T-helper 2 cell treated with Interferon-gamma antibody and Interleukin-4, amounts not matched to agents 5 μg/mL and 100 μg/mL, for 36 hours (primary cell): ENCODE results near the gene DFFB.
A peak's percentile ranks its signal among the peaks of the same experiment; 100 is the strongest.

ENCODE experiments used
- DNase-seq: peaks from one replicate; pipeline ENCODE4 v3.0.0; 2021; ENCODE audit warnings: low spot score
- H3K27ac Mint-ChIP-seq: one replicate; pipeline ENCODE4 v1.8.0; 2021; ENCODE audit warnings: mild to moderate bottlenecking, mixed read lengths
- H3K27me3 Mint-ChIP-seq: one replicate; pipeline ENCODE4 v1.8.0; 2021; ENCODE audit warnings: low read depth, mixed read lengths
- H3K36me3 Mint-ChIP-seq: one replicate; pipeline ENCODE4 v1.8.0; 2021; ENCODE audit warnings: low read depth, mixed read lengths
- H3K4me1 Mint-ChIP-seq: one replicate; pipeline ENCODE4 v1.8.0; 2021; ENCODE audit warnings: low read depth, mixed read lengths
- H3K4me3 Mint-ChIP-seq: one replicate; pipeline ENCODE4 v1.8.0; 2022; ENCODE audit warnings: mild to moderate bottlenecking, moderate library complexity, mixed read lengths
- H3K9me3 Mint-ChIP-seq: one replicate; pipeline ENCODE4 v1.8.0; 2021; ENCODE audit warnings: mixed read lengths

The DFFB gene

DNA sequence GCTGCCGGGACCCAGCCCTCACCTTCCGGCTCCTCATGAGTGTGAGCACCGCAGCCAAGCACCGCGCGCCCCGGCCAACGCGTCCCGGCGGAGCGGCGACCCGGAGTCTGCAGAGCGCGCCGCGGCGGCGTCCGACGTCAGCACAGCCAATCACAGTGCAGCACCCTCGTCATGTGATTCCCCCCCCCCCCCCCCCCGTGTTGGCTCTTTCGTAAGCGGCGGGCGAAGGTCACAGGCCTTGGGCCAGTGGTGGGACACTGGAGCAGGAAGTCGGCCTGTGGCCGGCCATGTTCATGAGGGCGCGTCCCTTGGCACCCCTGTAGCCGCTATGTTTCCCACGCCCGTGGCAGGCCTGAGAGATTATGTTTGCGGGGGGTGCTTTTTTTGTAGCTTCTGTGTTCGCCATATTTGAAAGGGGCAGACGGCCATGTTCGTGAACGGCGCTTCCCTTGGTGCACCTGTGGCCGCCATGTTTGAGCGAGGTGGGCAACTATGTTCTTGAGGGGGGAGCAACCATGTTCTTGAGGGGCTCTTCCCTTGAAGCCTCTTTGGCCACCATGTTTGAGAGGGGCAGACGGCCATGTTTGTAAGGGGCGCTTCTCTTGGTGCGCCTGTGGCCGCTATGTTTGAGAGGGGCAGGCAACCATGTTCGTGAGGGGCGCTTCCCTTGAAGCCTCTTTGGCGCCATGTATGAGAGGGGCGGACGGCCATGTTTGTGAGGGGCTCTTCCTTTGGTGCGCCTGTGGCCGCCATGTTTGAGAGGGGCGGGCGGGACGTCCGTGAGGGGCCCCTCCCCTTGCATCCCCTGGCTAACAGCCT is 43.1 kb downstream of the DFFB start, which contains the start of gene C1orf174:
C1orf174 (minus strand) TSS at position 123 of the 819 bp plus-strand sequence; CDS start at position 37, 86 bp downstream.
- H3K4me1 Mint-ChIP-seq: peaks cover 34% of the 10 kb centered on the region
- DNase-seq: peak; percentile 88
- peaks cover 20% of the 10 kb centered on the region for H3K9me3 Mint-ChIP-seq
- peak within 1 kb of the TSS; percentile 97 for H3K27ac Mint-ChIP-seq
- no peaks in the 10 kb centered on the region for H3K27me3 Mint-ChIP-seq
- peak within 1 kb of the TSS; percentile 92 for H3K4me3 Mint-ChIP-seq
- peaks cover 25% of the 10 kb centered on the region for H3K36me3 Mint-ChIP-seq

- Mint-ChIP-seq H3K4me1 (peaks cover 34% of the 10 kb centered on the region), H3K27ac (peak overlapping the region; percentile 97), H3K27me3 (no peaks in the 10 kb centered on the region), H3K4me3 (peak overlapping the region; percentile 92), H3K36me3 (peaks cover 25% of the 10 kb centered on the region), H3K9me3 (peaks cover 20% of the 10 kb centered on the region)
- peak; percentile 95 for DNase-seq
Observed at GRCh38 chr1:3900969-3901529, 43.8 kb downstream of the DFFB start.

DNA sequence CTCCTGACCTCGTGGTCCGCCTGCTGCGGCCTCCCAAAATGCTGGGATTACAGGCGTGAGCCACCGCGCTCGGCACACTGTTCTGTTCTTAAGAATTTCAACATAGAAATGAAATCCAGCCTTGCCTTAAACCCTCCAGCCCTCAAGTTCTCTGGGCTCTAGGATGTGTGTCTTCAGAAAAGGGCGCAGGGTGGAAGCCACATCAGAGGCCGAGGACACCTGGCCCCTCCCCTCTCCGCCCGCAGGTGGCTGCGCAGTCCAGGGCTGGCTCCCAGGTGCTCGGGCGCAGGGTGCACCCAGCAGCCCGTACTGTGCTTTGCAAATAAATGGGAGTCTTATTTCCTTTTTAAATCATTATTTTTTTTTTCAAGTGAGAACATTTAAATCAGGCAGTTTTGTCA is 44.8 kb downstream of the DFFB start:
- Mint-ChIP-seq H3K27ac (peak overlapping the region; percentile 84), H3K4me1 (peaks cover 33% of the 10 kb centered on the region), H3K27me3 (no peaks in the 10 kb centered on the region), H3K36me3 (peaks cover 17% of the 10 kb centered on the region), H3K9me3 (peaks cover 17% of the 10 kb centered on the region), H3K4me3 (peak overlapping the region; percentile 92)
- DNase-seq: no peak

- peaks cover 32% of the 10 kb centered on the region for H3K4me1 Mint-ChIP-seq
- peaks cover 13% of the 10 kb centered on the region for H3K9me3 Mint-ChIP-seq
Observed at GRCh38 chr1:3902571-3903091, 45.4 kb downstream of the DFFB start.

GRCh38 chr1:3903141-3904005 is 46.1 kb downstream of the DFFB start:
- H3K4me3 Mint-ChIP-seq: peak overlapping the region; percentile 57
- peaks cover 6% of the 10 kb centered on the region for H3K36me3 Mint-ChIP-seq
- peak overlapping the region; percentile 84 for H3K27ac Mint-ChIP-seq
- peak; percentile 15 for DNase-seq
- peaks cover 6% of the 10 kb centered on the region for H3K9me3 Mint-ChIP-seq
- H3K27me3 Mint-ChIP-seq: no peaks in the 10 kb centered on the region
- peaks cover 29% of the 10 kb centered on the region for H3K4me1 Mint-ChIP-seq

More at GRCh38 chr1:3902571-3903091, 45.4 kb downstream of the DFFB start:
- Mint-ChIP-seq H3K27me3 (no peaks in the 10 kb centered on the region), H3K4me3 (peak overlapping the region; percentile 92), H3K27ac (peak overlapping the region; percentile 84), H3K36me3 (peaks cover 13% of the 10 kb centered on the region)
- no peak for DNase-seq

DNA sequence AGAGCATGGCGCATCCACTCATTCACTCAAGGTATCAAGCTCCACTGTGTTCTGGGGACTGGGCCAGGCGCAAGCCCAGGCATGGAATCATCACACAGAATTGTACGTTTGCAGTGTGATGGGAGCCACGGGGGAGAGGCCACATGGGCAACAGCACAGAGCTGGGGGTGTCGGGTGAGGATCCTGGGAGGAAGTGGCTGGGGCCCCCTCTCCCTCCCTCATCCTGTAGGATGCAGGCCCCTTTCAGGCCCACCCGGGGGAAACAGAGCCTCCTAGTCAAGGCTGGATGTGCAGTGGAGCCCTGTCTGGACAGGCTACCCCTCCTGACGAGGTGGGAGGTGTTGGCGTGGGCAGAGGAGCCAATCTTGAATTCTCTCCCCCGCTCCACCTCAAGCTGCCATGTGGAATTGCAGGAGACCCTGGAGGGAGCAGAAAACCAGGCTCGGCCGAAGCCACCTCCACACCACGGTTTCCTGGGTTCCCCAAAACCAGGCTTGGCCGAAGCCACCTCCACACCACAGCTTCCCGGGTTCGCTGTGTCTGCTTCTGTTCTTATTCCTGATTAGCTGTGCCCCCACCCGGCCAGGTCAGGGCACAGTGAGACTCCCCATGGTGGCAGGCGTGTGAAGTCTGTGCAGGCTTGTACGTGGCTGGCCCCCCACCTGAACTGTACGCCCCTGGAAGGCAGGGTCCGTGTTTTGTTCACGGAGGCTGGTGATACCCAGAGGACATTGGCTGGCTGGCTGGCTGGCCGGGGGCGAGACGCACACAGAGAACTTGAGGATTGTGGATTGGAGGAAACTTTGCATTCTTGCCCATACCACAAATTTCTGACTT is 46.9 kb downstream of the DFFB start:
- Mint-ChIP-seq H3K27me3 (no peaks in the 10 kb centered on the region), H3K9me3 (no peaks in the 10 kb centered on the region), H3K4me1 (peaks cover 22% of the 10 kb centered on the region), H3K4me3 (peak overlapping the region; percentile 57), H3K27ac (peak overlapping the region; percentile 84), H3K36me3 (no peaks in the 10 kb centered on the region)
- no peak for DNase-seq

GRCh38 chr1:3904843-3905185 is 47.5 kb downstream of the DFFB start:
- no peaks in the 10 kb centered on the region for H3K9me3 Mint-ChIP-seq
- H3K36me3 Mint-ChIP-seq: no peaks in the 10 kb centered on the region
- DNase-seq: no peak
- no peak overlapping the region for H3K27ac Mint-ChIP-seq
- H3K27me3 Mint-ChIP-seq: no peaks in the 10 kb centered on the region
- peaks cover 22% of the 10 kb centered on the region for H3K4me1 Mint-ChIP-seq
- no peak overlapping the region for H3K4me3 Mint-ChIP-seq

DNA sequence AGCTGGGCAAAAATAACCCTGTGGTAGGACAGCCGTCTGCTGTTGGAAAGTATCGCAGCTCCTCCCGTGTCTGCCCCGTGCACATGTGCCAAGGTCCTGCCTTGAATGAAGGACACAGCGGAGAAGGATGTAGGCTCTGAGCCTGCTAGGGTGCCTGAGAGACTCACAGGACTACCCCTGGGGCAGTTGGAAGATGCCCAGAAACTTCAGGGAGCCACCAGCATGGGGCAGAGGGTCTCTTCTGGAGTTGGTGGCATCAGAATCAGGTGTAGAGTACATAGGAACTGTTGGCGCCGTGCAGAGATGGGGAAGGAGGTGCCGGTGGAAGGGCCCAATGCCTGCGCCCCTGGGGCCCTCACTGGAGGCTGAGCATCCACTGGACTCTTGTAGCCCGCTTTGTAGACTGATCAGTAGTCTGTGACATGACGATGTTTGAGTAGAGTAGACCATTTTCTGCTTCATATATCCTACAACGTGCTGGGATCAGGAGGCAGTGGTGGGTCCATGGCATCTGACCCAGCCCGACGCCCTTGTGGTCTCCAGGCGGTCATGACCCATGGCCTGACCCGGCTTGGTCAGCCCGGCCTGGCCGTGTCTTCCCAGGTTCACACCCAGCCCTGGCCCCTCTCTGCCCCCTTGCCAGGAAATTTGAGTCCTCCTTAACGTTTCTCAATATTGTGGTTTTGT is 48.1 kb downstream of the DFFB start:
- H3K9me3 Mint-ChIP-seq: no peaks in the 10 kb centered on the region
- peaks cover 22% of the 10 kb centered on the region for H3K4me1 Mint-ChIP-seq
- no peak overlapping the region for H3K27ac Mint-ChIP-seq
- no peaks in the 10 kb centered on the region for H3K36me3 Mint-ChIP-seq
- no peaks in the 10 kb centered on the region for H3K27me3 Mint-ChIP-seq
- DNase-seq: no peak
- no peak overlapping the region for H3K4me3 Mint-ChIP-seq

DNA sequence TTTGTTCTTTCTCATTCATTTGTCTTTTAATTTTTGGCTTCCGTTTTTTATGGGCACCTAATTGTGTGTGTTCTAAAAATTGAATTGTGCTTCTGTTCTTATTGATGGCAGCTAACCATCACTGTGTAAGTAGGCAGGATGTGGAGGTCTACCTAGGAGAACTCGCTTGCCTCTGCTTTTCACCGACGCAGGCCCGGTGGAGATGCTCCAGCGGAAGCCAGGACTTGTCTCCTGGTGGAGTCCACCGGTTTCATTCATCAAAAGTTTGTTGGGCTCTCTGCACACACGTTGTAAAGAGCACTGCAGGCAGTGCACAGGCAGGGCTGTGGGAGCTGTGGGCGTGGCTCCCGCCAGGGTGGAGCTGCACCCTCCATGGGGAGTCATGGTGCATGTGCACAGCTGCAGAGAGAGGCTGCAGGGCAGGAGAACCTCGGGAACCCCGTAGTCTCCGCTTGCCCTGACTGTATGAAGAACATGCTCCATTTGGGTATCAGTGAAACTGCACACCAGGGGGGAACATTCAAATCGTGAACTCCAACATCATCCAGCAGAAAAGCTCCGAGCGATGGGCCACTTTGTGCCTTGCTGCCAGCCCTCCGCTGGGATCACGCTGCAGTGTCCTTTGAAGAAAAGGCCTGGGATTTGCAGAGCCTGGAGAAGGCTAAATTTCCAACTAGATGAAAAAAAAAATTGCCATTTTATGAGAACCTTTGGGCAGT is 48.8 kb downstream of the DFFB start:
- Mint-ChIP-seq H3K27me3 (no peaks in the 10 kb centered on the region), H3K9me3 (no peaks in the 10 kb centered on the region), H3K4me3 (no peak overlapping the region), H3K36me3 (no peaks in the 10 kb centered on the region), H3K27ac (no peak overlapping the region), H3K4me1 (peaks cover 22% of the 10 kb centered on the region)
- no peak for DNase-seq

- Mint-ChIP-seq H3K4me1 (peaks cover 22% of the 10 kb centered on the region), H3K4me3 (no peak overlapping the region), H3K36me3 (no peaks in the 10 kb centered on the region), H3K27me3 (no peaks in the 10 kb centered on the region), H3K27ac (no peak overlapping the region), H3K9me3 (no peaks in the 10 kb centered on the region)
- no peak for DNase-seq
Observed at GRCh38 chr1:3906672-3907020, 49.4 kb downstream of the DFFB start.

DNA sequence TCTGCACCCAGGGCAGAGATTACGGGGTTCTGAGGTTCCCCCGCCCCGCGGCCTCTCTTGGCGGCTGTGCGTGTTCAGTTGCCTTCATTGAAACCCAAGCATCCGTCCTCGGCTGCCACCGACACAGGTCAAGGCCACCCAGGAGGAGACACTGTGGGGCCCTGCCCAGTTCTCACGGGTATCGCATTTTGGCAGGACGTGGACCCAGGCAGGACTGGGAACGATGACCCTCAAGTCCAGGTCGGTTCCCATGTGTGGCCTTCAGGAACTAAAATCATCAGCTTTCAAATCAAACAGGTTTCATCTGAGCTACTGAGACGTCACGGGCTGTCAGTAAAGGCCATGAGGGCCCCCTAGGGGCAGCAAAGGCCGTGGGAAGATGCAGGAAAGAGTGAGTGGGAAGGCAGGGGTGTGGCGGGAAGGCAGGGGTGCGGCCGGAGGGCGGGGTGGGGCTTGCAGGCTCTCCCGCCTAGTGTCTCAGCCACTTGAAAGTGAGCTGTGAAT is 49.8 kb downstream of the DFFB start:
- Mint-ChIP-seq H3K4me1 (peaks cover 22% of the 10 kb centered on the region), H3K27ac (no peak overlapping the region), H3K36me3 (no peaks in the 10 kb centered on the region), H3K27me3 (no peaks in the 10 kb centered on the region), H3K4me3 (no peak overlapping the region), H3K9me3 (no peaks in the 10 kb centered on the region)
- DNase-seq: peak; percentile 11

DNA sequence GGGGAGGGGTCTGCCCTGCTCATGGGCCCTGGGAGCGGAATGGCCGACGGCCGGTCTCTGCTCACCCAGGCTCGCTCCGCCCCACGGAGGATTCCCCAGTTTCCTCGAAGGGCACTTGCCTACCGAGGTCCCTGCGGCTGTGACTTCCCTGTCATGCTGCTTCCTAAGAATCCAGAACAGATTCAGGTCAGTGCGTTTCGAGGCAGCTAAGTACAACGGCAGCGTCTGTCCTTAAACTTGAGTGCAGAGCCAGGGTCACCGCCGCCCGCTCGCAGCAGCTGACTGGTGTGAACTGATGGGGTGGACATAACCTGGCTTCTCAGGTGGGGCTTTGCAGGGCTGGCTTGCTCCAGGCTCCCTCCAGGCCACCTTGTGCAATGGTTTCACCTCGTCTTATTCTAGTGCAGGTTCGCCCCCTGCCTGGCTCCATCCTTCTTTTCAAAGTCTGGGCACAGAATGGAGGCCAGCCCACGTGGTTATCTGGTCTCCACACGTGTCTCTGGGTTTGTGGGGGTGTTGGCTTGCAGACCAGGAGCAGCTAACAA is 50.4 kb downstream of the DFFB start:
- no peaks in the 10 kb centered on the region for H3K27me3 Mint-ChIP-seq
- no peak overlapping the region for H3K4me3 Mint-ChIP-seq
- no peak for DNase-seq
- H3K9me3 Mint-ChIP-seq: no peaks in the 10 kb centered on the region
- peaks cover 18% of the 10 kb centered on the region for H3K4me1 Mint-ChIP-seq
- no peaks in the 10 kb centered on the region for H3K36me3 Mint-ChIP-seq
- H3K27ac Mint-ChIP-seq: no peak overlapping the region
